Activated B cell treated with CpG ODN at 0.5 μM for 24 hours (primary cell): ENCODE data around the gene RAB37. TPM values are rescaled to one million over a fixed set of nuclear protein-coding genes. Genes with fewer than 3 reads are reported as not detected.

Source experiments
- ATAC-seq: fragments of 200-7000 bp; cut with Tn5 transposase; one replicate; pipeline ENCODE4 v1.10.0; 2021; ENCODE audit warnings: low read depth, mild to moderate bottlenecking, moderate library complexity
- CTCF ChIA-PET: fragments of 350-600 bp; sonication (Branson Sonifier 250); formaldehyde crosslinking; loops from one replicate; lab custom pipeline; 2021; ENCODE audit warnings: antibody characterized with exemption; lab: Charles Lee
- POLR2A ChIA-PET: fragments of 350-600 bp; sonication (Branson Sonifier 250); formaldehyde crosslinking; loops from one replicate; lab custom pipeline; 2021; ENCODE audit warnings: antibody characterized with exemption; lab: Charles Lee
- DNase-seq: peaks from one replicate; pipeline ENCODE4 v3.0.0; 2022
- H3K27ac Mint-ChIP-seq: one replicate; pipeline ENCODE4 v1.8.0; 2020; ENCODE audit warnings: mixed read lengths
- H3K27me3 Mint-ChIP-seq: one replicate; pipeline ENCODE4 v1.8.0; 2021; ENCODE audit warnings: mixed read lengths
- H3K36me3 Mint-ChIP-seq: one replicate; pipeline ENCODE4 v1.8.0; 2021; ENCODE audit warnings: low read depth, mixed read lengths
- H3K4me1 Mint-ChIP-seq: one replicate; pipeline ENCODE4 v1.8.0; 2021; ENCODE audit warnings: mixed read lengths
- H3K4me3 Mint-ChIP-seq: one replicate; pipeline ENCODE4 v1.8.0; 2020; ENCODE audit warnings: mild to moderate bottlenecking, mixed read lengths
- H3K9me3 Mint-ChIP-seq: one replicate; pipeline ENCODE4 v1.8.0; 2020; ENCODE audit warnings: mixed read lengths
- CTCF ChIP-seq: fragments of 200-600 bp; IDR thresholded peaks from one replicate; pipeline ENCODE4 v1.8.0; 2022; ENCODE audit warnings: antibody characterized with exemption, mild to moderate bottlenecking
- intact Hi-C: fragments of 100-400 bp; cut with micrococcal nuclease; formaldehyde crosslinking; loops from one replicate; pipeline ENCODE4 v1.15.1; 2024
- total RNA-seq: library from RNA; stranded (reverse); gene quantifications from 2 replicates; pipeline ENCODE4 v1.2.3, GENCODE V29; 2022

RAB37 gene
- total RNA-seq, 1 donor from 2014 or later: 11.1 TPM

- peaks cover 10% of the 10 kb centered on the region for H3K36me3 Mint-ChIP-seq
- no peak for ATAC-seq
- TF ChIP-seq CTCF: no peak
- no peaks in the 10 kb centered on the region for H3K27me3 Mint-ChIP-seq
- intact Hi-C loops: no loop called here
- peaks cover 73% of the 10 kb centered on the region for H3K4me1 Mint-ChIP-seq
- no peak overlapping the region for H3K4me3 Mint-ChIP-seq
- DNase-seq: no peak
- H3K9me3 Mint-ChIP-seq: no peaks in the 10 kb centered on the region
- H3K27ac Mint-ChIP-seq: no peak overlapping the region
- ChIA-PET CTCF (interaction anchor here (3.3 to 3.7 kb wide), 2 partner anchors 12 to 100 kb away, joined by 22 to 24 read pairs; no protein-coding TSS in a partner anchor), POLR2A (interaction anchor here (0.7 kb wide), 1 partner anchor 21 kb away, joined by 4 read pairs; no protein-coding TSS in a partner anchor)
Measured at GRCh38 chr17:74757502-74757901, 20.4 kb downstream of the RAB37 start.

- intact Hi-C loops: loop anchor here (1.0 to 2.0 kb wide), 2 partner anchors 9 to 13 kb away; no protein-coding TSS in a partner anchor
- POLR2A ChIA-PET: interaction anchor here (0.6 to 2.2 kb wide), 4 partner anchors 8 to 85 kb away, joined by 3 to 22 read pairs (median 7); no protein-coding TSS in a partner anchor
- CTCF ChIA-PET: interaction anchor here (1.4 to 3.7 kb wide), 6 partner anchors 9 to 101 kb away, joined by 4 to 24 read pairs (median 12); partner anchors contain the start of gene RAB37
- no peak for TF ChIP-seq CTCF
- H3K27ac Mint-ChIP-seq: no peak overlapping the region
- peak overlapping the region; percentile 41 for H3K4me3 Mint-ChIP-seq
- H3K4me1 Mint-ChIP-seq: peaks cover 66% of the 10 kb centered on the region
- H3K36me3 Mint-ChIP-seq: peaks cover 9% of the 10 kb centered on the region
- no peaks in the 10 kb centered on the region for H3K9me3 Mint-ChIP-seq
- DNase-seq (no peak), ATAC-seq (no peak)
- no peaks in the 10 kb centered on the region for H3K27me3 Mint-ChIP-seq
Measured at GRCh38 chr17:74757931-74758847, 21.1 kb downstream of the RAB37 start.

DNA sequence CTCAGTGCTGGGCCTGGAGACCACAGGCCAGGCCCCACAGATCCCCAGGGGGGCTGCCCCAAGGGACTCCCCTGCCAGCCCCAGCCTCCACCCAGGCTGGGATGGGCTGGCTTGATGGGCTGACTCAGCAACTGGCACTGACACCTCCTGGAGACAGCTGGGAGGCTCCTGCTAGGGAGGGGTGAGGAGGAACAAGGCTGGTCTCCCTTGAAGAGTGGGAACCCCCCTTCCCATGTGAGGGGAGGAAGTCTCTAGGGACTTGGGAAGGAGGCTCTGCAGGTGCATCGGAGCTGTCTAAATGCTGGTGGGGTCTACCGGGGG lies 21.8 kb downstream of the RAB37 start:
- TF ChIP-seq CTCF: no peak
- Mint-ChIP-seq H3K27ac (no peak overlapping the region), H3K4me3 (peak overlapping the region; percentile 41), H3K9me3 (no peaks in the 10 kb centered on the region), H3K27me3 (no peaks in the 10 kb centered on the region), H3K4me1 (peaks cover 60% of the 10 kb centered on the region), H3K36me3 (peaks cover 9% of the 10 kb centered on the region)
- POLR2A ChIA-PET: interaction anchor here (0.6 to 2.2 kb wide), 3 partner anchors 9 to 85 kb away, joined by 3 to 22 read pairs (median 10); no protein-coding TSS in a partner anchor
- DNase-seq (no peak), ATAC-seq (peak; percentile 80)
- CTCF ChIA-PET: interaction anchor here (0.7 to 3.7 kb wide), 8 partner anchors 9 to 102 kb away, joined by 3 to 24 read pairs (median 8); partner anchors contain the start of gene RAB37
- intact Hi-C loops: loop anchor here (1.0 to 2.0 kb wide), 2 partner anchors 10 to 14 kb away; no protein-coding TSS in a partner anchor

- ChIA-PET POLR2A (interaction anchor here (2.0 to 2.2 kb wide), 2 partner anchors 10 to 13 kb away, joined by 10 to 22 read pairs; no protein-coding TSS in a partner anchor), CTCF (interaction anchor here (0.7 to 3.7 kb wide), 9 partner anchors 10 to 193 kb away, joined by 3 to 24 read pairs (median 4); partner anchors contain the start of gene RAB37)
- no peak for TF ChIP-seq CTCF
- DNase-seq: no peak
- no peaks in the 10 kb centered on the region for H3K27me3 Mint-ChIP-seq
- peaks cover 9% of the 10 kb centered on the region for H3K36me3 Mint-ChIP-seq
- peak overlapping the region; percentile 41 for H3K4me3 Mint-ChIP-seq
- H3K9me3 Mint-ChIP-seq: no peaks in the 10 kb centered on the region
- no peak overlapping the region for H3K27ac Mint-ChIP-seq
- H3K4me1 Mint-ChIP-seq: peaks cover 58% of the 10 kb centered on the region
- intact Hi-C loops: loop anchor here (2.0 kb wide), 1 partner anchor 15 kb away; no protein-coding TSS in a partner anchor
- peak; percentile 69 for ATAC-seq
Measured at GRCh38 chr17:74759243-74759801, 22.3 kb downstream of the RAB37 start.
